Naive thymus-derived CD4-positive, alpha-beta T cell (primary cell): ENCODE results near the gene LIMS3. TPM values are rescaled to one million over a fixed set of nuclear protein-coding genes. Genes with fewer than 3 reads are reported as not detected.
"Not testable (repeated sequence)": the region's sequence is repeated elsewhere in the genome, so short reads cannot be mapped to it uniquely, and the experiment has no call there.

ENCODE experiments used
- ATAC-seq: fragments of 150-1000 bp; cut with Tn5 transposase; 2 replicates; pipeline ENCODE4 v1.10.0; 2021; ENCODE audit warnings: mild to moderate bottlenecking, moderate library complexity
- CTCF ChIA-PET: fragments of 350-600 bp; sonication (Branson Sonifier 250); formaldehyde crosslinking; loops from one replicate; lab custom pipeline; 2021; ENCODE audit warnings: antibody characterized with exemption; lab: Charles Lee
- POLR2A ChIA-PET: fragments of 350-600 bp; sonication (Branson Sonifier 250); formaldehyde crosslinking; loops from one replicate; lab custom pipeline; 2021; ENCODE audit warnings: antibody characterized with exemption, inconsistent platforms; lab: Charles Lee
- DNase-seq, 9 donors: peaks; one replicate each; pipeline versions ENCODE4 v3.0.0 to v3.0.0-alpha.2; 2020 to 2022; ENCODE audit warnings: mixed read lengths in 1 of 9
- H3K27ac ChIP-seq: one replicate; pipeline ENCODE4 v1.7.0; 2013; ENCODE audit warnings: mild to moderate bottlenecking, low read depth, low read length, moderate library complexity
- H3K27me3 ChIP-seq, 2 donors: one replicate each; pipeline ENCODE4 v1.7.0; 2013; ENCODE audit warnings: low read length in 2 of 2, mild to moderate bottlenecking in 2 of 2, moderate library complexity in 2 of 2; ENCODE audit not compliant: control insufficient read depth in 2 of 2, insufficient read depth in 2 of 2
- H3K36me3 ChIP-seq, 3 experiments: 1 replicate in 2 of 3; 2 replicates in 1 of 3; pipeline ENCODE4 v1.7.0; 2013; ENCODE audit warnings: low read length in 3 of 3, mild to moderate bottlenecking in 3 of 3, moderate library complexity in 1 of 3; ENCODE audit not compliant: insufficient read depth in 3 of 3, control insufficient read depth in 2 of 3
- H3K4me1 ChIP-seq, 2 donors: one replicate each; pipeline ENCODE4 v1.7.0; 2013; ENCODE audit warnings: low read length in 2 of 2, mild to moderate bottlenecking in 2 of 2, moderate library complexity in 1 of 2; ENCODE audit not compliant: control insufficient read depth in 2 of 2, insufficient read depth in 2 of 2
- H3K4me3 ChIP-seq: 2 replicates; pipeline ENCODE4 v1.7.0; 2013; ENCODE audit warnings: mild to moderate bottlenecking, low read length
- H3K9me3 ChIP-seq, 3 experiments: 1 replicate in 2 of 3; 2 replicates in 1 of 3; pipeline ENCODE4 v1.7.0; 2013; ENCODE audit warnings: low read length in 3 of 3; ENCODE audit not compliant: control insufficient read depth in 2 of 3
- H3K27ac Mint-ChIP-seq, 9 donors: one replicate each; pipeline ENCODE4 v1.8.0; 2020 to 2022; ENCODE audit warnings: mixed read lengths in 9 of 9, mild to moderate bottlenecking in 8 of 9, moderate library complexity in 5 of 9, inconsistent platforms in 2 of 9
- H3K27me3 Mint-ChIP-seq, 5 donors: one replicate each; pipeline ENCODE4 v1.8.0; 2021 to 2022; ENCODE audit warnings: mixed read lengths in 5 of 5, mild to moderate bottlenecking in 1 of 5
- H3K36me3 Mint-ChIP-seq, 5 donors: one replicate each; pipeline ENCODE4 v1.8.0; 2020 to 2022; ENCODE audit warnings: mixed read lengths in 5 of 5, mild to moderate bottlenecking in 3 of 5, inconsistent platforms in 1 of 5
- H3K4me1 Mint-ChIP-seq, 7 donors: one replicate each; pipeline ENCODE4 v1.8.0; 2020 to 2022; ENCODE audit warnings: mixed read lengths in 7 of 7, mild to moderate bottlenecking in 3 of 7, inconsistent platforms in 1 of 7
- H3K4me3 Mint-ChIP-seq, 10 donors: one replicate each; pipeline ENCODE4 v1.8.0; 2020 to 2022; ENCODE audit warnings: mild to moderate bottlenecking in 10 of 10, mixed read lengths in 10 of 10, moderate library complexity in 6 of 10, inconsistent platforms in 2 of 10
- H3K9me3 Mint-ChIP-seq, 11 donors: one replicate each; pipeline ENCODE4 v1.8.0; 2020 to 2022; ENCODE audit warnings: mixed read lengths in 11 of 11, mild to moderate bottlenecking in 4 of 11, inconsistent platforms in 1 of 11, moderate library complexity in 1 of 11
- intact Hi-C, 2 donors: fragments of 100-400 bp; cut with micrococcal nuclease; formaldehyde crosslinking; loops; one replicate each; pipeline ENCODE4 v1.15.1; 2023
- polyA plus RNA-seq, 2 donors: library from polyadenylated mRNA; unstranded; fragments of 300-500 nt; fragmentation: Illumina TruSeq; gene quantifications; one replicate each; pipeline ENCODE4 v1.2.3, GENCODE V29; 2021
- total RNA-seq, 6 experiments: library from RNA in 5 of 6; stranded (reverse) in 5 of 6; gene quantifications; 1 replicate in 5 of 6; 2 replicates in 1 of 6; pipeline ENCODE4 v1.2.3 and lab custom pipeline; 2021 to 2026

LIMS3 gene, protein sequence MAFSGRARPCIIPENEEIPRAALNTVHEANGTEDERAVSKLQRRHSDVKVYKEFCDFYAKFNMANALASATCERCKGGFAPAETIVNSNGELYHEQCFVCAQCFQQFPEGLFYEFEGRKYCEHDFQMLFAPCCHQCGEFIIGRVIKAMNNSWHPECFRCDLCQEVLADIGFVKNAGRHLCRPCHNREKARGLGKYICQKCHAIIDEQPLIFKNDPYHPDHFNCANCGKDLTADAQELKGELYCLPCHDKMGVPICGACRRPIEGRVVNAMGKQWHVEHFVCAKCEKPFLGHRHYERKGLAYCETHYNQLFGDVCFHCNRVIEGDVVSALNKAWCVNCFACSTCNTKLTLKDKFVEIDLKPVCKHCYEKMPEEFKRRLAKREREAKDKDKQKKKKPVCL
- 1 to 10 TPM in 2 of 5 experiments, under 1 TPM in 3; 0.19 to 1.7 (median 0.96) TPM for total RNA-seq
- polyA plus RNA-seq = 1 to 10 TPM; 1.8 to 2.6 TPM
- not detected for total RNA-seq (lab: John Stamatoyannopoulos, UW)

DNA sequence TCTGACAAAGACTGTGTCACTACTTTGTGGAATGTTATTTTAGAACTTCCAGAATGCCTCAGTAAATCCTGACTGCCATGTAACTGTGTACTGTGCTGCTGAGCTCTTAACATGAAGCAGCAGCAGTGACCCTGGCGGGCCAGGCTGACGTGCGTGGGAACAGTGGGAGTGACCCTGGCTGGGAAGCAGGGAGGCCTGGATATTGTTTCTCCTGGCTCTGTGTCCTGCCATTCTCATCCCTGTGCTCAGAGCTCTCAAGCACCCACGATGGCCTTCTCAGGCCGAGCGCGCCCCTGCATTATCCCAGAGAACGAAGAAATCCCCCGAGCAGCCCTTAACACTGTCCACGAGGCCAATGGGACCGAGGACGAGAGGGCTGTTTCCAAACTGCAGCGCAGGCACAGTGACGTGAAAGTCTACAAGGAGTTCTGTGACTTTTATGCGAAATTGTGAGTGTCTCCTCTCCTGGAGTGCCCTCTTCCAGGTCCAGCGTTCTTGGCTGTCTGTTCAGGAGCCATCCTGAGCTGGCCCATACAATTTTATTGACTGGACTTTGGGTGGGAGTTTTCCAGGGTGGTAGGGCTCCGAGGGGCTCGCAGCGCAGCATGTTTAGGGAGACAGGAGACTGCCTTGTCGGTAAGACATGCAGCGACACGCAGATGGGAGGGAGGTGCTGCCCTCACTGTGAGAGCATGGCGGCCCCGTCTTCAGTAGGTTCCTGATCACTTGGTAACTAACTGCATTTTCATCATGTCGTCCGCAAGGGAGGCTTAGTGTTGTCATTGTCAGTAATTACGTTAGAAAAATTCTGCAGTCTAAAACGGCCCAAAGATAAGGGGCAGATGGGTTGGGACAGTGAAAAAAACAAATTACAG, at the start of gene LIMS3:
LIMS3 (plus strand) TSS at position 227 of the 875 bp plus-strand sequence; CDS start at position 268, 41 bp downstream.
- H3K27me3 Mint-ChIP-seq, H3K4me3 ChIP-seq, H3K36me3 Mint-ChIP-seq, DNase-seq, H3K9me3 Mint-ChIP-seq, CTCF ChIA-PET, ATAC-seq, H3K4me1 Mint-ChIP-seq, H3K4me1 ChIP-seq, H3K9me3 ChIP-seq, H3K36me3 ChIP-seq, H3K27ac Mint-ChIP-seq, POLR2A ChIA-PET, H3K27me3 ChIP-seq, H3K27ac ChIP-seq, intact Hi-C loops, H3K4me3 Mint-ChIP-seq: not testable (repeated sequence)

DNA sequence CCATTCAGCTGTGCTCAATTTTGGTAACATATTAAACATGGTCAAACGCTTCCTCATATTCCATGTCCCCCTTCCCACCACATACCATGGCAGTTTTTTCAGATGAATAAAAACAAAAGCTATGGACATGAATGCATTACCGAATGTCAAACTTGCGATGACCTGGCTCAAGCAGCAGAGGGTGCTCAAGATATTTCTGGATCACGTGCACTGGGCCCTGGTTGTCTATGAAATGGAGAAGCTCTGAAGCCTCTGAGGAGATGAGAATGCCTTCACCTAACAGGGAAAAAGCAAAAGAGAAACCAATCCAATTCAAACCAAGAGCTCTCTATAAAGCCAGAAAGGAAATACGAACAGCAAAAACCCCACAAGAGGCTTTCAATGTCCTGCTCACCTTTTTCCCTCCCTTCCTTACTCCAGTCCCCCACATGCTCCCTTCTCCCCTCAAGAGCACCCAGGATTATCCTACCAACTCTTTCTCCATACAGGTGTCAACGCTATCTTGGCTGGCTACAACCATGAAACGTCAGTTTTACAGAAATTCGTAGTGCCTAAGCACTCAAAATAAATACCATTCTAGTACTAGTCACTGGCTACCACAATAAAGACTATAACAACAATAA, 27.2 kb upstream of the LIMS3 start:
- CTCF ChIA-PET, intact Hi-C loops, H3K4me3 Mint-ChIP-seq, H3K4me3 ChIP-seq, H3K27ac Mint-ChIP-seq, H3K9me3 Mint-ChIP-seq, H3K27me3 Mint-ChIP-seq, H3K4me1 Mint-ChIP-seq, H3K36me3 ChIP-seq, H3K27ac ChIP-seq, H3K9me3 ChIP-seq, DNase-seq, POLR2A ChIA-PET, H3K27me3 ChIP-seq, H3K36me3 Mint-ChIP-seq, H3K4me1 ChIP-seq: not testable (repeated sequence)
- peak; percentile 85 for ATAC-seq

DNA sequence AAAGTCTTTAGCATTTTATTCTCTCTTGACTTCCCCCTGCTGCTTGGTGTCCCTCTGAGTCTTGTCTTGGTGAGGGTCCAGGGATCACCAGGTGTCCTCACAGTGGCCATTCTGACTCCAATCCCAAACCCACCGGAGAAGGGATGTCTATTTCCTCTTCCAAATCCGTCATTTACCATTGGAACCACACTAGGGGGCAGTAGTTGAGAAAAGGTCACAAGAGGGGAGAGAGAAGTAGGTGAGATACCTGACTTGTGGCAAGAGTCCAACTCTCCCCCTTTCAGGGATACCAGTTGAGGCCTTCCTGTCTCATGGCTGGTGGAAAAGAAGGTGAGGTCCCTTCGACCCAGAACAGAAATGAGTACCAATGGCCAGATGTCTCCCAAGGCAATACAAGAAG, 21.9 kb upstream of the LIMS3 start:
- CTCF ChIA-PET, H3K4me3 Mint-ChIP-seq, H3K27ac Mint-ChIP-seq, H3K4me1 Mint-ChIP-seq, intact Hi-C loops, H3K27me3 Mint-ChIP-seq, H3K36me3 Mint-ChIP-seq, H3K27ac ChIP-seq, H3K9me3 Mint-ChIP-seq, POLR2A ChIA-PET, DNase-seq, H3K27me3 ChIP-seq, H3K36me3 ChIP-seq, H3K4me1 ChIP-seq, H3K4me3 ChIP-seq, H3K9me3 ChIP-seq, ATAC-seq: not testable (repeated sequence)

DNA sequence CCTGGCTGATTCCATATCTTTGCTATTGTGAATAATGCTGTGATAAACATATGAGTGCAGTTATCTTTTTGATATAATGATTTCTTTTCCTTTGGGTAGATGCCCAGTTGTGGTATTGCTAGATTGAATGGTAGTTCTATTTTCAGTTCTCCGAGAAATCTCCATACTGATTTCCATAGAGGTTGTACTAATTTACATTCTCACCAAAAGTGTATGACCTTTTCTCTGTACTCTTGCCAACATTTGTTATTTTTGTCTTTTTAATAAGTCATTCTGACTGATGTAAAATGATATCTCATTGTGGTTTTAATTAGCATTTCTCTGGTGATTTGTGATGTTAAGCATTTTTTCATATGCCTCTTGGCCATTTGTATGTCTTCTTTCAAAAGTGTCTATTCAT, 16.4 kb upstream of the LIMS3 start:
- DNase-seq, H3K4me1 Mint-ChIP-seq, POLR2A ChIA-PET, H3K27me3 ChIP-seq, H3K9me3 ChIP-seq, H3K27me3 Mint-ChIP-seq, H3K9me3 Mint-ChIP-seq, H3K4me3 ChIP-seq, ATAC-seq, H3K36me3 ChIP-seq, H3K27ac ChIP-seq, CTCF ChIA-PET, H3K27ac Mint-ChIP-seq, intact Hi-C loops, H3K4me3 Mint-ChIP-seq, H3K36me3 Mint-ChIP-seq, H3K4me1 ChIP-seq: not testable (repeated sequence)

DNA sequence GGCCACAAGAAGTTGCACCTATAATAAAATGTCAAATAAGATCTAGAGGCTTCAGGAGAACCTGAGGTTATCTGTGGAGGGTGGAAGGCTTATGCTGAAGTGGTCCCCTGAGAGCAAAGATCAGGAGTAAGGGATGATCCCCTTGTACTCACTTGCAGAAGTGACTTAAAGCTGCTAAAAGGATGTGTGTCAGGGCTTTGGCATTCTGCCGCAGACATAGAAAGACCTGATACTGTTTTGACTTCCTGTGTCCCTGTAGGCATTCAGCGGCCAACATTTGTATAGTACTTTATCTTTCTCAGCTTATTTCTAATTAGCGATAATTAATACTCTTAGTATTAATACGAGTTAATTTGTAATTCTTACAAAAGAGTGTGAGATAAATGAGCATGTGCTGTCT, 10.1 kb upstream of the LIMS3 start:
- H3K4me3 ChIP-seq, ATAC-seq, H3K36me3 Mint-ChIP-seq, CTCF ChIA-PET, H3K9me3 Mint-ChIP-seq, H3K27ac ChIP-seq, POLR2A ChIA-PET, H3K27ac Mint-ChIP-seq, H3K27me3 ChIP-seq, DNase-seq, intact Hi-C loops, H3K4me1 Mint-ChIP-seq, H3K4me3 Mint-ChIP-seq, H3K36me3 ChIP-seq, H3K9me3 ChIP-seq, H3K4me1 ChIP-seq, H3K27me3 Mint-ChIP-seq: not testable (repeated sequence)

DNA sequence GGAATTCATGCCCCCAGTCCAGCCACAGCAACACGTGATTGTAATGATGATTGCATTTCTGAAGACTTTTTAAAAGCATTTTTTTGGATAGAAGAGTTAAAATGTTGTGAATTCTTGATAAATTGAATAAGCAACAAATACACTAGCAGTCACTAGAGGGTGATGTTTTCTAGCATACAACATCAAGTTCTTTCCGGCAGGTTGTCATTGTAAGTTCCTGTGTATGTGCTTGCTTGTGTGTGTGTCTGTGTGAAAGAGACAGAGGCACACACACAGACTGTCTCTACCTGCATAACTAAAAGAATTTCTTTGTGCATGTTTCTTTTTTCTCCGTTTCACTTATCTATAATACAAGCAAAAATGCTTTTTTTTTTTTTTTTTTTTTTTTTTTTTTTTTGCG, 8.6 kb upstream of the LIMS3 start:
- H3K27me3 Mint-ChIP-seq, H3K36me3 ChIP-seq, H3K9me3 ChIP-seq, H3K27ac ChIP-seq, H3K36me3 Mint-ChIP-seq, DNase-seq, CTCF ChIA-PET, H3K27me3 ChIP-seq, intact Hi-C loops, H3K27ac Mint-ChIP-seq, H3K9me3 Mint-ChIP-seq, H3K4me3 ChIP-seq, H3K4me1 Mint-ChIP-seq, H3K4me1 ChIP-seq, POLR2A ChIA-PET, H3K4me3 Mint-ChIP-seq: not testable (repeated sequence)
- peak; percentile 38 for ATAC-seq
